Measurements from ENCODE around the gene SDF2.

DNA sequence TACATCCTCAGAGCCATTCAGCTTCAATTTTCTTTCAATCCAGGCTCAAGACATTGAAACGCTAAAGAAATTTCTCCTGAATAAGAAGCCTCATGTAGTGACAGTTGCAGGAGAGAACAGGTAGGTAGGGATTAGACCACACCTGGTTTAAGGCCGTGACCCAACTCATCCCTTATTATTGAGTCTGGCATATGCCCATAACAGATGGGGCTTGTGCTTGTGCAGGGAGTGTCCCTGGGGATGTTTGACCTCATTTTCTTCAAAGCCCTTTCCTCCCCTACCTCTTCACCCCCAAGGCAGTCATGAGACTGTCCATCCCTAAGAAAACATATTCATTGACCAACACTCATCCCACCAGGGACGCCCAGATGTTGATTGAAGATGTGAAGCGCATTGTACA, 24.6 kb upstream of the SDF2 start:
- TF ChIP-seq, protein P1, sequence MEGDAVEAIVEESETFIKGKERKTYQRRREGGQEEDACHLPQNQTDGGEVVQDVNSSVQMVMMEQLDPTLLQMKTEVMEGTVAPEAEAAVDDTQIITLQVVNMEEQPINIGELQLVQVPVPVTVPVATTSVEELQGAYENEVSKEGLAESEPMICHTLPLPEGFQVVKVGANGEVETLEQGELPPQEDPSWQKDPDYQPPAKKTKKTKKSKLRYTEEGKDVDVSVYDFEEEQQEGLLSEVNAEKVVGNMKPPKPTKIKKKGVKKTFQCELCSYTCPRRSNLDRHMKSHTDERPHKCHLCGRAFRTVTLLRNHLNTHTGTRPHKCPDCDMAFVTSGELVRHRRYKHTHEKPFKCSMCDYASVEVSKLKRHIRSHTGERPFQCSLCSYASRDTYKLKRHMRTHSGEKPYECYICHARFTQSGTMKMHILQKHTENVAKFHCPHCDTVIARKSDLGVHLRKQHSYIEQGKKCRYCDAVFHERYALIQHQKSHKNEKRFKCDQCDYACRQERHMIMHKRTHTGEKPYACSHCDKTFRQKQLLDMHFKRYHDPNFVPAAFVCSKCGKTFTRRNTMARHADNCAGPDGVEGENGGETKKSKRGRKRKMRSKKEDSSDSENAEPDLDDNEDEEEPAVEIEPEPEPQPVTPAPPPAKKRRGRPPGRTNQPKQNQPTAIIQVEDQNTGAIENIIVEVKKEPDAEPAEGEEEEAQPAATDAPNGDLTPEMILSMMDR (IDR thresholded peaks at IDR 0.05): no peak
- TF ChIP-seq POLR2A (IDR thresholded peaks at IDR 0.05): no peak
- TF ChIP-seq EP300 (IDR thresholded peaks at IDR 0.05): no peak
- TF ChIP-seq POLR2AphosphoS5 (IDR thresholded peaks at IDR 0.05): no peak
